Panc1 (cell line): ENCODE results near the gene OPA1. TPM values are rescaled to one million over a fixed set of nuclear protein-coding genes. Genes with fewer than 3 reads are reported as not detected.

Experiments used
- ATAC-seq: fragments of 200-7000 bp; cut with Tn5 transposase; 2 replicates; pipeline ENCODE4 v1.9.1; 2020; ENCODE audit warnings: mild to moderate bottlenecking, moderate library complexity
- BruUV-seq: library from RNA; stranded (reverse); fragments of 400-500 nt; replicated peaks from 2 replicates; lab custom pipeline; 2021; lab: Mats Ljungman, UMichigan
- CTCF ChIA-PET: fragments of 300-600 bp; sonication (Branson Sonifier 250); formaldehyde crosslinking; loops from one replicate; lab custom pipeline; 2022; ENCODE audit warnings: antibody characterized with exemption; lab: Charles Lee
- POLR2A ChIA-PET: fragments of 300-600 bp; sonication (Branson Sonifier 250); formaldehyde crosslinking; loops from one replicate; lab custom pipeline; 2022; ENCODE audit warnings: antibody characterized with exemption; lab: Charles Lee
- DNase-seq: peaks from one replicate; pipeline ENCODE4 v3.0.0-alpha.2; 2010; ENCODE audit warnings: low read depth, low spot score
- H3K27ac ChIP-seq: 2 replicates; pipeline ENCODE4 v1.5.1; 2011; ENCODE audit warnings: mild to moderate bottlenecking, low read length, inconsistent platforms
- H3K27me3 ChIP-seq: fragments of 200-500 bp; sonication (Bioruptor generic); 2 replicates; pipeline ENCODE4 v1.6.0; 2014; ENCODE audit warnings: low read length, inconsistent platforms; ENCODE audit not compliant: control insufficient read depth, insufficient read depth
- H3K36me3 ChIP-seq: fragments of 200-500 bp; sonication (Bioruptor generic); 2 replicates; pipeline ENCODE4 v1.5.1; 2014; ENCODE audit warnings: inconsistent platforms, mild to moderate bottlenecking, low read length, moderate library complexity; ENCODE audit not compliant: control insufficient read depth, insufficient read depth
- H3K4me1 ChIP-seq: 2 replicates; pipeline ENCODE4 v1.5.1; 2011; ENCODE audit warnings: inconsistent platforms, mild to moderate bottlenecking, low read length, moderate library complexity; ENCODE audit not compliant: control insufficient read depth, insufficient read depth
- H3K4me3 ChIP-seq, 2 experiments: 2 replicates each; pipeline ENCODE4 v1.5.1; 2011 to 2012; ENCODE audit warnings: low read depth in 2 of 2, low read length in 2 of 2, mild to moderate bottlenecking in 2 of 2, inconsistent platforms in 1 of 2, moderate library complexity in 1 of 2
- H3K9me3 ChIP-seq: fragments of 200-500 bp; sonication (Bioruptor generic); 2 replicates; pipeline ENCODE4 v1.5.1; 2014; ENCODE audit warnings: low read depth, mild to moderate bottlenecking, inconsistent platforms, low read length, moderate library complexity; ENCODE audit not compliant: control insufficient read depth, insufficient read depth
- POLR2AphosphoS5 ChIP-seq: IDR thresholded peaks from 2 replicates; pipeline ENCODE4 v1.6.1; 2012; ENCODE audit warnings: mild to moderate bottlenecking, low read depth, low read length, moderate library complexity
- SIN3A ChIP-seq: IDR thresholded peaks from 2 replicates; pipeline ENCODE4 v1.6.1; 2012; ENCODE audit warnings: low read depth, mild to moderate bottlenecking, low read length, moderate library complexity, borderline replicate concordance; ENCODE audit not compliant: insufficient read depth
- TCF7L2 ChIP-seq: IDR thresholded peaks from 2 replicates; pipeline ENCODE4 v1.6.1; 2011; ENCODE audit warnings: mild to moderate bottlenecking, low read depth, low read length, inconsistent platforms
- in situ Hi-C: cut with HindIII; loops from 2 replicates; pipeline ENCODE4 v1.10.0; 2016; ENCODE audit warnings: low sequenced_read_pairs, low pct_unique_long_range_greater_than_20kb
- intact Hi-C: fragments of 100-400 bp; cut with micrococcal nuclease; formaldehyde crosslinking; loops from one replicate; pipeline ENCODE4 v1.10.0; 2022; ENCODE audit not compliant: unreplicated experiment
- total RNA-seq: library from RNA; stranded (reverse); gene quantifications from one replicate; pipeline ENCODE4 v1.2.1, GENCODE V29; 2021; ENCODE audit not compliant: unreplicated experiment
- TF ChIP-seq, protein P1 (sequence below), 2 experiments: IDR thresholded peaks; 2 replicates each; pipeline ENCODE4 v1.6.1; 2011 to 2012; ENCODE audit warnings: low read depth in 2 of 2, control low read depth in 1 of 2, low read length in 1 of 2, mild to moderate bottlenecking in 1 of 2, moderate library complexity in 1 of 2; ENCODE audit not compliant: insufficient read depth in 1 of 2
- TF ChIP-seq, protein P2 (sequence below): fragments of 450-650 bp; IDR thresholded peaks from 2 replicates; pipeline ENCODE4 v1.5.1; 2017; ENCODE audit warnings: mild to moderate bottlenecking

Gene OPA1
- total RNA-seq, 1 experiment from 2014 or later = 109 TPM

DNA sequence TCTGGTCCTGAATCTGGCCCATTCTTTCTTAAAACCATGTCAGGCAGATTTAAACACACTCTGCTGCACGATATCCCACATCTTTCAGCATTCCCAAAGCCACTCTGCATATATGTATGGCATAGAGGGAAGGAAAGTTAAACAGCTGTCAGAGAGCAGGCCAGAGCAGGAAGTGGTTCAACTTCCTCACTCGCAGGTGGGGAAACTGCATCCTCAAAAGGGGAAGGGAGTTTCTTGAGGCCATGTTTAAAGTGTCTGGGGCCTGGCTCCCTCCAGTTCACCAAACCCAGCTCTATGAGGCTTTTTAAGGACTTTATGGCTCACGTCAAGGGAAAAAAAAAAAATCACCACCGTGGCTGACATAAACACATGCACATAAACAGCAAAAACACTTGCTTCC, 123.1 kb downstream of the OPA1 start:
- no peak for DNase-seq
- ChIA-PET POLR2A (no interaction called here), CTCF (no interaction called here)
- in situ Hi-C loops (no loop called here), intact Hi-C loops (no loop called here)
- ATAC-seq = no peak
- H3K27me3 ChIP-seq = no peaks in the 10 kb centered on the region
- H3K27ac ChIP-seq = no peak overlapping the region
- H3K4me1 ChIP-seq = no peaks in the 10 kb centered on the region
- TF ChIP-seq TCF7L2 = no peak
- TF ChIP-seq, protein P1, sequence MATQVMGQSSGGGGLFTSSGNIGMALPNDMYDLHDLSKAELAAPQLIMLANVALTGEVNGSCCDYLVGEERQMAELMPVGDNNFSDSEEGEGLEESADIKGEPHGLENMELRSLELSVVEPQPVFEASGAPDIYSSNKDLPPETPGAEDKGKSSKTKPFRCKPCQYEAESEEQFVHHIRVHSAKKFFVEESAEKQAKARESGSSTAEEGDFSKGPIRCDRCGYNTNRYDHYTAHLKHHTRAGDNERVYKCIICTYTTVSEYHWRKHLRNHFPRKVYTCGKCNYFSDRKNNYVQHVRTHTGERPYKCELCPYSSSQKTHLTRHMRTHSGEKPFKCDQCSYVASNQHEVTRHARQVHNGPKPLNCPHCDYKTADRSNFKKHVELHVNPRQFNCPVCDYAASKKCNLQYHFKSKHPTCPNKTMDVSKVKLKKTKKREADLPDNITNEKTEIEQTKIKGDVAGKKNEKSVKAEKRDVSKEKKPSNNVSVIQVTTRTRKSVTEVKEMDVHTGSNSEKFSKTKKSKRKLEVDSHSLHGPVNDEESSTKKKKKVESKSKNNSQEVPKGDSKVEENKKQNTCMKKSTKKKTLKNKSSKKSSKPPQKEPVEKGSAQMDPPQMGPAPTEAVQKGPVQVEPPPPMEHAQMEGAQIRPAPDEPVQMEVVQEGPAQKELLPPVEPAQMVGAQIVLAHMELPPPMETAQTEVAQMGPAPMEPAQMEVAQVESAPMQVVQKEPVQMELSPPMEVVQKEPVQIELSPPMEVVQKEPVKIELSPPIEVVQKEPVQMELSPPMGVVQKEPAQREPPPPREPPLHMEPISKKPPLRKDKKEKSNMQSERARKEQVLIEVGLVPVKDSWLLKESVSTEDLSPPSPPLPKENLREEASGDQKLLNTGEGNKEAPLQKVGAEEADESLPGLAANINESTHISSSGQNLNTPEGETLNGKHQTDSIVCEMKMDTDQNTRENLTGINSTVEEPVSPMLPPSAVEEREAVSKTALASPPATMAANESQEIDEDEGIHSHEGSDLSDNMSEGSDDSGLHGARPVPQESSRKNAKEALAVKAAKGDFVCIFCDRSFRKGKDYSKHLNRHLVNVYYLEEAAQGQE (IDR thresholded peaks at IDR 0.05; ENCODE audit: insufficient read depth in 1 of 2, low read depth in 2 of 2, low read length in 1 of 2) = no peak
- no peak for TF ChIP-seq POLR2AphosphoS5
- TF ChIP-seq, protein P2, sequence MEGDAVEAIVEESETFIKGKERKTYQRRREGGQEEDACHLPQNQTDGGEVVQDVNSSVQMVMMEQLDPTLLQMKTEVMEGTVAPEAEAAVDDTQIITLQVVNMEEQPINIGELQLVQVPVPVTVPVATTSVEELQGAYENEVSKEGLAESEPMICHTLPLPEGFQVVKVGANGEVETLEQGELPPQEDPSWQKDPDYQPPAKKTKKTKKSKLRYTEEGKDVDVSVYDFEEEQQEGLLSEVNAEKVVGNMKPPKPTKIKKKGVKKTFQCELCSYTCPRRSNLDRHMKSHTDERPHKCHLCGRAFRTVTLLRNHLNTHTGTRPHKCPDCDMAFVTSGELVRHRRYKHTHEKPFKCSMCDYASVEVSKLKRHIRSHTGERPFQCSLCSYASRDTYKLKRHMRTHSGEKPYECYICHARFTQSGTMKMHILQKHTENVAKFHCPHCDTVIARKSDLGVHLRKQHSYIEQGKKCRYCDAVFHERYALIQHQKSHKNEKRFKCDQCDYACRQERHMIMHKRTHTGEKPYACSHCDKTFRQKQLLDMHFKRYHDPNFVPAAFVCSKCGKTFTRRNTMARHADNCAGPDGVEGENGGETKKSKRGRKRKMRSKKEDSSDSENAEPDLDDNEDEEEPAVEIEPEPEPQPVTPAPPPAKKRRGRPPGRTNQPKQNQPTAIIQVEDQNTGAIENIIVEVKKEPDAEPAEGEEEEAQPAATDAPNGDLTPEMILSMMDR = no peak
- TF ChIP-seq SIN3A = no peak
- H3K9me3 ChIP-seq = peaks cover 13% of the 10 kb centered on the region; the same call in 1 of the 2 replicates
- H3K36me3 ChIP-seq = no peaks in the 10 kb centered on the region
- no TSS peak for BruUV-seq
- H3K4me3 ChIP-seq = no peak overlapping the region

DNA sequence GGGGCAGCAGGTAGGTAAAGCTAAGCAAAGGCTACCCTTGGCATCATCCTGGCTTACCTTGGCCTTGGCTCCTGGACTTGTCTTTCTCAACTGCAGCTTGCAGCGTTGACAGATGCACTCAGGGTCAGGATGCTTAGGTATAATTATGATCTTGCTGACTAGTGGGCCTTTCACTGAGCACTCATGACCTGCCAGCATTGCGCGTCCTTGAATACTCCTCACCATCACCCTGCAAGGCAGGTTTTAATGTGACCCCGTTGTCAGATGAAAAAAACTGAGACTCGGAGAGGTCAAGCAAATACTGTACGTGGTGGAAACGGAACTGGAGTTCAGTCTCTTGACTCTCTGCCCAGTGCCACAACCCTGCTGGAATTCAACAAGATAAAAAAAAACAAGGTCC, 126.7 kb downstream of the OPA1 start:
- no peaks in the 10 kb centered on the region for H3K4me1 ChIP-seq
- ChIA-PET POLR2A (interaction anchor here (0.6 kb wide), 1 partner anchor 623 kb away, joined by 3 read pairs; no protein-coding TSS in a partner anchor), CTCF (no interaction called here)
- in situ Hi-C loops = no loop called here
- no peak overlapping the region for H3K27ac ChIP-seq
- BruUV-seq = no TSS peak
- no peaks in the 10 kb centered on the region for H3K36me3 ChIP-seq
- no peaks in the 10 kb centered on the region for H3K27me3 ChIP-seq
- DNase-seq = no peak
- intact Hi-C loops = no loop called here
- no peak for ATAC-seq
- no peak overlapping the region for H3K4me3 ChIP-seq
- peaks cover 10% of the 10 kb centered on the region; the same call in 1 of the 2 replicates for H3K9me3 ChIP-seq
- no peak for TF ChIP-seq POLR2AphosphoS5
- TF ChIP-seq, protein P2 = no peak
- TF ChIP-seq SIN3A = no peak
- TF ChIP-seq, protein P1 (IDR thresholded peaks at IDR 0.05; ENCODE audit: insufficient read depth in 1 of 2, low read depth in 2 of 2, low read length in 1 of 2) = no peak
- TF ChIP-seq TCF7L2 = no peak
